ENCODE results near the gene ALG1L2.
"Not testable (repeated sequence)": the region's sequence is repeated elsewhere in the genome, so short reads cannot be mapped to it uniquely, and the experiment has no call there.

DNA sequence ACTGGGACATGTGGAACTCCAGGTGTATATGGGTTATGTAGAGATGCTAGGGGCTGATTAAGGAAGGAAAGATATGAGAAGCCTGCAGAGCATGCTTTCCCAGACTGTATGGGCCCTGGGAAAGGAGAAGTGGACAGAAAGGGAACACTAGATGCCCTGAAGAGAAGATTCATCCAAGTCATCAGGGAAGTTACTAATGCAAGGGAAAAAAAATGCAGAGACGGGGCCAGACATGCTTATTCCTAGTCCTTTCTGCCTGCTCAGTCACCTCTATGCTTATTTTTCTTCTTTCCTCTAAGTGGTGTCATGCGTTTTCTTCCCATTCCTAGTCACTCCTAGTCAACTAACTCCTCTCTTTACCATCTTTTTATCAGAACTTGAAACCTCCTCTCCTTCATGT is 43.8 kb downstream of the ALG1L2 start:
- TF ChIP-seq, protein P1, sequence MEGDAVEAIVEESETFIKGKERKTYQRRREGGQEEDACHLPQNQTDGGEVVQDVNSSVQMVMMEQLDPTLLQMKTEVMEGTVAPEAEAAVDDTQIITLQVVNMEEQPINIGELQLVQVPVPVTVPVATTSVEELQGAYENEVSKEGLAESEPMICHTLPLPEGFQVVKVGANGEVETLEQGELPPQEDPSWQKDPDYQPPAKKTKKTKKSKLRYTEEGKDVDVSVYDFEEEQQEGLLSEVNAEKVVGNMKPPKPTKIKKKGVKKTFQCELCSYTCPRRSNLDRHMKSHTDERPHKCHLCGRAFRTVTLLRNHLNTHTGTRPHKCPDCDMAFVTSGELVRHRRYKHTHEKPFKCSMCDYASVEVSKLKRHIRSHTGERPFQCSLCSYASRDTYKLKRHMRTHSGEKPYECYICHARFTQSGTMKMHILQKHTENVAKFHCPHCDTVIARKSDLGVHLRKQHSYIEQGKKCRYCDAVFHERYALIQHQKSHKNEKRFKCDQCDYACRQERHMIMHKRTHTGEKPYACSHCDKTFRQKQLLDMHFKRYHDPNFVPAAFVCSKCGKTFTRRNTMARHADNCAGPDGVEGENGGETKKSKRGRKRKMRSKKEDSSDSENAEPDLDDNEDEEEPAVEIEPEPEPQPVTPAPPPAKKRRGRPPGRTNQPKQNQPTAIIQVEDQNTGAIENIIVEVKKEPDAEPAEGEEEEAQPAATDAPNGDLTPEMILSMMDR (IDR thresholded peaks at IDR 0.05), result not testable (repeated sequence)
- not testable (repeated sequence) for TF ChIP-seq EP300, POLR2A (IDR thresholded peaks at IDR 0.05)

Measured in ovary (tissue), 3 donors.